GM21367 (cell line): Measurements from ENCODE around the gene SLCO4A1.
"Not testable (repeated sequence)": the region's sequence is repeated elsewhere in the genome, so short reads cannot be mapped to it uniquely, and the experiment has no call there.

Experiments
- ATAC-seq: cut with Tn5 transposase; IDR thresholded peaks from one replicate; pipeline ENCODE4 v1.9.1; 2021; ENCODE audit not compliant: unreplicated experiment

Gene SLCO4A1

DNA sequence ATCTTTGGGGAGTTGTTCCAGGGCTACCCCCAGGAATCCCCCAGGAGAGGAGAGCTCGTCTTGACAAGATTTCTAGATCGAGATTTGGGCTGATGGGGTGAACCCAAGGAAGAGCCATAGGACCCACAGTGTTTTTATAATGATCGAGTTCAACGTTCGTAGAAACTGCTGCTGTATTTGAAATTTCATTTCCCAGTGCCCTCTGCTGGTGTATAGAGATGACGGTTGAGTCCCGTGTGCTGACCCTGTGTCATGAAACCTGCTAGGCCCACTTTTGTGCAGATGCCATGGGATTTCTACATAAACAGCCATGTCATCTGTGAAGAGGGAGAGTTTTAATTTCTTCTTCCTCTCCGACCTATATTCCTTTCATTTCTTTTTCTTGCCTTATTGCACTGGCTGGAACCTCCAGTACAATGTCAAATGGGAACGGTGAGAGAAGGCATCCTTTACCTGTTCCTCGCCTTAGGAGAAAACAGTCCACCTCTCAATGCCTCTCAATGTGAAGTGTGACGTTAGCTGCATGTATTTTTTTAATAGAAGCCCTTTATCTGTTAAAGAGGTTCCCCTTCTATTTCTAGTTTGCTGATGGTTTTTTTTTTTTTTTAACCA is 37.8 kb downstream of the SLCO4A1 start:
- no peak for ATAC-seq

DNA sequence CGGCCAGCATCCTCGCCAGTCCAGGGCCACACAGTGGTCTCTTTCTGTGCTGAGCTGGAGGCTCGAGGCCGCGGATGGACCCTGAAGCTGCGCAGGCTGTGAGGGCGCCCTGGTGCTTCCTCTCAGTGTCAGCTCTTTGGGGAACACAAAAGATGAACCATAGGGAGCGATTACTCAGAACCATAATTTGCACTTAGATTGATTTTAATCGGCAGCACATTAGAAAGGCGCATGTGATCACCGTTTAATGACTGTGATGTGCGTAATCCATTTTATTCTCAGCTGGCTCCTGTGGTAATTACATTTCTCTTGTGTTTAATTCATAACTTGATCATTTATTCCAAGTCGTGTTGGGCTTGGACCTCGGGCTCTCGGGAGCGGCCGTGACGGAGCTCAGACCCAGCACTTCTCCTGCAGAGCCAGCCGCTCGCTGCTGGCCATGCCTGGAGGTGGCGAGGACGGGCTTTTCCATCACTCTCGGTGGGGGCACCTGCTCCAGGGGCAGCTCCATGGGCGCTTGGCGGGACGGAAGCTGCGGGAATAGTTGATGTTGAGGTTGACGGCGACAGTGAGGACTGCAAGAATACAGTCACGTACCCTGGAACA is 40.7 kb downstream of the SLCO4A1 start:
- ATAC-seq: no peak

DNA sequence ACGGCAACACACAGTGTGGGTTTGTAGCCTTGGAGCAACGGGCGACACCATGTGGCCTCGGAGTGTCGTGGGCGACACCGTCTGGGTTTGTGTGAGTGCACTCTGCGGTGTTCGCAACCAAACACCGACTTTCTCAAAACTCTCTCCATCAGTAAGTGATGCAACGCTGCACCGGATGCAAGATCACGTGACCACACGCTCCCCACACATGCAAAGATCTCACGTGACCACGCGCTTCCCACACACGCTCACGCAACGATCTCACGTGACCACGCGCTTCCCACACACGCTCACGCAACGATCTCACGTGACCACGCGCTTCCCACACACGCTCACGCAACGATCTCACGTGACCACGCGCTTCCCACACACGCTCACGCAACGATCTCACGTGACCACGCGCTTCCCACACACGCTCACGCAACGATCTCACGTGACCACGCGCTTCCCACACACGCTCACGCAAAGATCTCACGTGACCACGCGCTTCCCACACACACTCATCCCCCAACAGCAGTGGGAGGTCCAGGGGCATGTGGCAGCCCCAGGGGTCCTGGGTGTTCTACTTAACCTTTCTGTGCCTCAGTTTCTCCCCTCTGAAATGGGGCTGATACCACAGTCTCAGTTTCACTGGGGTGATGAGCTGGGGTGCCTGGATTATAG is 41.5 kb downstream of the SLCO4A1 start:
- not testable (repeated sequence) for ATAC-seq

- no peak for ATAC-seq
Observed at GRCh38 chr20:62684981-62685380, 42.7 kb downstream of the SLCO4A1 start.

- ATAC-seq: no peak
Observed at GRCh38 chr20:62685781-62686555, 43.7 kb downstream of the SLCO4A1 start.

- no peak for ATAC-seq
Observed at GRCh38 chr20:62686869-62687830, 44.8 kb downstream of the SLCO4A1 start.

DNA sequence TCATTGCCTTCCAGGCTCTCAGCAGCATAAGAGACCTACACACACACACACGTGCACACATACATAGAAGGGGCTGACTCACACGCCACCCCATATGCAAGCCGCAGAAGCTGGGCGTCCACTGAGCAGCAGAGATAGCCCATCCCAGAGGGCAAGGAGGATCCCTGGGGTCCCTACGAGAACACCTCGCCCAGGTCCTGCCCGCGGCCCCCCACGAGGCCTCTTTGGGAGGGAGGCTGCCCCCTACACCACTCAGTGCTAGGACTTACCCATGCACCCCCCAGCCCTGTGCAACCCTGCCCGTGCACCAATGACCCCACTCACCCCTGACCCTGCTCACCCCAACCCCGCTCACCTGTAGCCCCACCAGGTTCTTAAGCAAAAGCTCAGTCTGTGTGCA is 45.8 kb downstream of the SLCO4A1 start:
- ATAC-seq: no peak

DNA sequence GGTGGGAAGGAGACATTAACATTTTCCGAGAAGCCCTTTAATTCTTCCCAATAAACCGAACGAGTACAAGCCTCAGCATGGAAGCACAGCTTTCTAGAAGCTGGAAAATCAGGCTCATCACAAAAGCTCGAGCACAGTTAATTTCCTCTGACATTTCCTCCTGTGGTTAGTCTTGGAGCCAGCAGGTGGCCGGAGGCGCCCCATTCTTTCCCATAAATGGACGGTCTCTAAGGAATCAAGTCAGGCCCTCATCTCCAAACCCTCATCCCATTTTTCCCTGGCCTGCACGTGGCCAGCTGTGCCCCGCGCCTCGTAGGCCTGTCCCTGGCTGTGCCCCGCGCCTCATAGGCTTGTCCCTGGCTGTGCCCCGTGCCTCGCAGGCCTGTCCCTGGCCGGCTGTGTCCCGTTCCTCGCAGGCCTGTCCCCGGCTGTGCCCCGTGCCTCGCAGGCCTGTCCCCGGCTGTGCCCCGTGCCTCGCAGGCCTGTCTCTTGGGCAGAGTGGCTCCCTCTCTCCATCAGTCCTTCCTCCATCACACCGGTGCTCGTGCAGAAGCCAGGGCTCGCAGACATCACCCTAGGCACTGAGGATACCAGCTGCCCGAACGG is 46.7 kb downstream of the SLCO4A1 start:
- ATAC-seq: no peak

DNA sequence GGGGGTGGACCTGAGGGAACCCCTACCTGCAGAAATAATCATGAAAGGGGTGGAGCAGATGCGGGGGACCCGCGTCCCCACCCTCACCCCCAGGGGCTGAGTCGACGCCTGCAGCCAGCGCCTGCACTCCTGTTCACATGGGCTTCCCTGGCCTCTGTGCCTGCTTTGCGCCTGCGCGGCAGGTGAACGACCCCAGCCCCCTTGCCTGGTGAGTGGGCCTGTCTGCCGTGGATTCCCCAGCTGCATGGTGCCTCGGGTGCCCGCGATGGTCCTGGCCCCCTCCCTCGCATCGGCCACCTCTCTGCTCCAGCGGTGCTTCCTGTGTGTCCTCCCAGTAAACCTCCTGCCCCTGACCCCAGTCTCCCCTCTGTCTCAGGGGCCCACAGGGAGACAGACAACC is 47.6 kb downstream of the SLCO4A1 start:
- ATAC-seq: no peak

DNA sequence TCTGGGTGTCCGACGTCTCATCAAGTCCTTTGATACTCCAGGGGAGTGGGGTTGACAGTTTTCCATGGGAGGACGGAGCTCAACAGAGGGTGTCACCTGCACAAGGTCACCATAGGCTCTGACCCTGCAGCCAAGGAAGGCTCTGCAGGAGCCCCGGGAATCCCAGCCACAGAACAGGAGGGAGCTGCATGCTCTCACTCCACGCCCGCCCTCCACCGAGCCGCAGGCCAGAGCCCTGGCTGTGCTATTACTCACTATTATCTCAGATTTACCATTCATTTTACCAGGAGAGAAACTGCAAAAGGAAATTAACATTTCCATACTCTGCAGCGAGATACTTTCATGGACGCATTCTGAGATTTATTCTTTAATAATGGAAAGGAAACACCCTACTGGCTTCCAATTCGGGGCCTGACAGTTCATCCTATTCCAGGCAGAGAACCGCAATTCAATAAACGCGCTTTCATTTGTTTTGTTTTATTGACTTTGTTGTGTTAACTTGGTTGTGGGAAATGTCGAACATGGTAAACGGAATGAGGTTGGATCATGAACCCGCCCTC is 48.0 kb downstream of the SLCO4A1 start:
- no peak for ATAC-seq

DNA sequence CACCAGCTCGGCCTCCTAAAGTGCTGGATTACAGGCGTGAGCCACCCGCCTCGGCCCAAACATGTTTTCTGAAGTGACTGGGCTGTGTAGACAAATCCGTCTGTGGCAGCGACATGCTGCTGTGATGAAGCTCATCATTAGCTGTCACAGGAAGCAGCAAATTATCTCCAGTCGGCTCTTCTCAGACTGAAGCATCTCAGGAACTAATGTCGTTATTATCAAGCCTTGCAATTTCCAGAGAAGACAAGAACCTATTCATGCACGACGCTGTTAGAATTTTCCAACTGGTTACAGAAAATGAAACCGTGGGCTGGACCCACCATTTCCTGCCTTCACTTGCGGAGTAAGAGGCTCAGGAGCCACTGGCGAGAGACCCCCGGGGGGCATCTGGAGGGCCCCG is 49.2 kb downstream of the SLCO4A1 start:
- no peak for ATAC-seq

DNA sequence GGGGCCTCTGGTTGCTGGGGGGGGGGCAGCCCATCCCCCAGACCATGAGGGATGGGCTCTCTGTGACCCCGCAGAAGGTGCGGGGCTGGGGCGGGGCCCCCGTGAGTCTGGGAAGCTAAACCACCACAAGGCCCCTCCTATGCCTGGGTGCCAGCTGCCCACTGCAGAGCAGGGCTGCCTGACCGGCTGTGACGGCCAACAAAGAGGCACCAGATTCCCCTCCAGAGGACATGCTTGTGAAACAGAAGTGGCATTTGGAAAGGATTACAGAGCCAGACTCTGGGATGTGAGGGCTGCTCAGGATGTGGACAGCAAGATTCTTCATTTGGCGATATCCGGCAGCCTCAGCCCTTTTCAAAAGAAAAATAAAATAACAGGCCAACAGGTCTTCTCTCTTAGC is 49.9 kb downstream of the SLCO4A1 start:
- no peak for ATAC-seq

GRCh38 chr20:62692801-62693523 is 50.7 kb downstream of the SLCO4A1 start:
- no peak for ATAC-seq

- no peak for ATAC-seq
Observed at GRCh38 chr20:62693524-62693922, 51.2 kb downstream of the SLCO4A1 start.

DNA sequence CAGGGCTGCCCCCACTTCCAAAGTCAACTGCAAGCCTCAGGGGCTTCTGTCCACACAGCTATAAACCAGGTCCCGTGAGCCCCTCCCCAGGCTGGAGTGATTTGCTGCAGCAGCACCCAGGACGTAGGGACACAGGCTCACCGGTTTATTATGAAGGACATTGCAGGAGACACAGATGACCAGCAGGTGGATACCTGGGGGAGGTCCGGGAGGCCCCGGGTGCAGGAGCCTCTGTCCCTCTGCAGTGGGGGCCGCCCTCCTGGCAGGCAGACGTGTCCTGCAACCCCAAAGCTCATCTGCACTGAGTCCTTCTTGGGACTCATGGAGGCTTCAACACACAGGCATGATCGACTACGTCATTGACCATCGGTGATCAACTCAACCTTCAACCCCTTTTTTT is 51.8 kb downstream of the SLCO4A1 start:
- no peak for ATAC-seq

DNA sequence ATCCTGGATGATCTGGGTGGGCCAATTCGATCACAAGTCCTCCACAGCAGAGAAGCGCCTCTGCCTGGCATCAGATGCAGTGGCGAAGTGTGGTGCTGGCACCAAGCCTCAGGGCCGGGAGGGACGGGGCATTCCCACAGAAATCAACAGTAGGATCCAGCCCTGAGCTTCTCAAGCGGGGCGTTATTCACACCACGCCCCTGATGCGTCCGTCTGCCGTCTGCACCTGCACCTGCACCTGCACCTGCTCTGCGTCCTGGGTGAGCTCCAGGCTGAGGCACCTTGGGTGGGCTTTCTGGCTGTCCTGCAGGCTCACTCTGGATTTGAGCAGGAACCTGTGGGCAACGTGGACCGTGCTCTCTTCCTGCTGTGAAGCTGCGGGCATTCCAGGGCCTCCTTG is 52.6 kb downstream of the SLCO4A1 start:
- ATAC-seq: no peak

DNA sequence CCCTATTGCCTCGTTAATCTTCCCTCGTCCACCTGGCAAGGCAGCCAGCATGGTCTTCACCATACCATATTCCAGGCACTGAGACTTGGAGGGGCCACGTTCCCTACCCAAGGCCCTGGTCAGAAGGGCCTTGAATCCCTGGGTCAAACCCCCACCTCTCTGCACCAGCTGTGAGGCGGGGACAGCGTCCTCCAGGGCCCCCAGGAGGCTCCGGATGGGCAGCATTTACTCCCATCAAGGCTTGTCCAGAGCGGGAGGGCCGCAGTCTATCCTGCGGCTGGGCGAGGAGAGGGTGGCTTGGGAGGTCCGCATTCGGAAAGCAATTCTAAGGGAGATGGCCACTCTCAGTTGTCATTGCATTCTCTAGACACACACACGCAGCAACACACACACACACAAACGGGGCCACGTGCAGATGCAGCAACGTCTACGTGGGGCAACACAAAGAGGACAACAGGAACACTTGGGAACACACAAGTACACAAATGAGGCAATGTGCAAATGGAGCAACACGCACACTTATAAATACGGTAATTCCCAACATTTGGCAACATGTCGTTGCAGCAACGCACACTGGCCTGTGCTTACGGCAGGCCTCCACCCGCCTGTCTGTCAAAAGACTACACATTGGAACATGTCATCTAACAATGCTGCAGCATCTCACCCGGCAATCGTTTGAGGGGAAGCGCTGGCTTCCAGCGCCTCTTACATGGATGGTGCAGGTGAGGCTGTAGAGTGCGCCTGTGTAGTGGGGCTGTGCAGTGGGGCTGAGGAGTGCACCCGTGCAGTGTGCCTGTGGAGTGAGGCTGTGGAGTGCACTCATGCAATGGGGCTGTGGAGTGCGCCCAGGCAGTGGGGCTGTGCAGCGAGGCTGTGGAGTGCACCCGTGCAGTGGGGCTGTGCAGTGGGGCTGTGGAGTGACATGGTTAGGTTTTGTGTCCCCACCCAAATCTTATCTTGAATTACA is 53.4 kb downstream of the SLCO4A1 start:
- no peak for ATAC-seq

DNA sequence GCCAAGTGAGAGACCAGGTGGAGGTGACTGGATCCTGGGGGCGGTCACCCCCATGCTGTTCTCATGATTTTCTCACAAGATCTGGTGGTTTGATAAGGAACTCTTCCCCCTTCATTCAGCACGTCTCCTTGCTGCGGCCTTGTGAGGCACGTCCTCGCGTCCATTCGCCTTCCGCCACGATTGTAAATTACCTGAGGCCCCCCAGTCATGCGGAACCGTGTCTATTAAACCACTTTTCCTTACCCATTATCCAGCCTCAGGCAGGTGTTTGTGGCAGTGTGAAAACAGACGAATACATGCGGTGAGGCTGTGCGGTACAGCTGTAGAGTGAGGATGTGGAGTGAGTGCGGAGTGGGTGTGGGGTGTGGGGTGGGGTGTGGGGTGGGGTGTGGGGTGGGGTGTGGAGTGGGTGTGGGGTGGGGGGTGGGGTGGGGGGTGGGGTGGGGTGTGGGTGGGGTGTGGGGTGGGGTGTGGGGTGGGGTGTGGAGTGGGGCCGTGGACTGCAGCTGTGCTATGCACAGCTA is 54.2 kb downstream of the SLCO4A1 start:
- no peak for ATAC-seq
